Measurements from ENCODE around the gene HGF. TPM values are rescaled to one million over a fixed set of nuclear protein-coding genes. Genes with fewer than 3 reads are reported as not detected.
"Not testable (repeated sequence)": the region's sequence is repeated elsewhere in the genome, so short reads cannot be mapped to it uniquely, and the experiment has no call there.

Gene HGF
- 1 to 10 TPM; 1.2 to 2.2 (median 1.8) TPM for total RNA-seq

- Histone ChIP-seq H3K36me3 (no peaks in the 10 kb centered on the region), H3K27ac (peak within 1 kb of the TSS; percentile 53 to 69 (median 63)), H3K9me3 (no peaks in the 10 kb centered on the region), H3K4me3 (peak within 1 kb of the TSS; percentile 11 to 35 (median 18)), H3K27me3 (no peaks in the 10 kb centered on the region), H3K4me1 (no peaks in the 10 kb centered on the region)
- TF ChIP-seq EP300 (IDR thresholded peaks at IDR 0.05; ENCODE audit: low read depth) (no peak), POLR2A (IDR thresholded peaks at IDR 0.05) (no peak), POLR2AphosphoS5 (IDR thresholded peaks at IDR 0.05) (no peak)
- TF ChIP-seq, protein P1, sequence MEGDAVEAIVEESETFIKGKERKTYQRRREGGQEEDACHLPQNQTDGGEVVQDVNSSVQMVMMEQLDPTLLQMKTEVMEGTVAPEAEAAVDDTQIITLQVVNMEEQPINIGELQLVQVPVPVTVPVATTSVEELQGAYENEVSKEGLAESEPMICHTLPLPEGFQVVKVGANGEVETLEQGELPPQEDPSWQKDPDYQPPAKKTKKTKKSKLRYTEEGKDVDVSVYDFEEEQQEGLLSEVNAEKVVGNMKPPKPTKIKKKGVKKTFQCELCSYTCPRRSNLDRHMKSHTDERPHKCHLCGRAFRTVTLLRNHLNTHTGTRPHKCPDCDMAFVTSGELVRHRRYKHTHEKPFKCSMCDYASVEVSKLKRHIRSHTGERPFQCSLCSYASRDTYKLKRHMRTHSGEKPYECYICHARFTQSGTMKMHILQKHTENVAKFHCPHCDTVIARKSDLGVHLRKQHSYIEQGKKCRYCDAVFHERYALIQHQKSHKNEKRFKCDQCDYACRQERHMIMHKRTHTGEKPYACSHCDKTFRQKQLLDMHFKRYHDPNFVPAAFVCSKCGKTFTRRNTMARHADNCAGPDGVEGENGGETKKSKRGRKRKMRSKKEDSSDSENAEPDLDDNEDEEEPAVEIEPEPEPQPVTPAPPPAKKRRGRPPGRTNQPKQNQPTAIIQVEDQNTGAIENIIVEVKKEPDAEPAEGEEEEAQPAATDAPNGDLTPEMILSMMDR (IDR thresholded peaks at IDR 0.05) = no peak
- in situ Hi-C loops (cut with MboI; ENCODE audit: low pct_ligation_motif_present in 1 of 4, low pct_unique_long_range_greater_than_20kb in 1 of 4, low sequenced_read_pairs in 3 of 4) = no loop called here
- peak; percentile 18 for DNase-seq
- intact Hi-C loops (cut with DNase I; ENCODE audit: low total_unique reads) = no loop called here
- WGBS, 2 donors (ENCODE audit: low coverage in 1 of 2) = 30% methylated on average over 6 to 15 of the region's 15 CpGs
Observed at GRCh38 chr7:81769891-81770727, at the start of gene HGF. Gene HGF (minus strand): TSS chr7:81770047. CDS start chr7:81769971, 76 bp downstream.

- H3K36me3 ChIP-seq = no peaks in the 10 kb centered on the region
- WGBS, 2 donors (ENCODE audit: low coverage in 1 of 2) = 47 to 62% methylated on average over 3 of the region's 3 CpGs
- TF ChIP-seq POLR2AphosphoS5 (IDR thresholded peaks at IDR 0.05) (no peak), EP300 (IDR thresholded peaks at IDR 0.05; ENCODE audit: low read depth) (no peak), POLR2A (IDR thresholded peaks at IDR 0.05) (no peak)
- TF ChIP-seq, protein P1 (IDR thresholded peaks at IDR 0.05) = no peak
- intact Hi-C loops (cut with DNase I; ENCODE audit: low total_unique reads) = no loop called here
- in situ Hi-C loops (cut with MboI; ENCODE audit: low pct_ligation_motif_present in 1 of 4, low pct_unique_long_range_greater_than_20kb in 1 of 4, low sequenced_read_pairs in 3 of 4) = no loop called here
- DNase-seq = no peak
- no peak overlapping the region for H3K4me3 ChIP-seq
- H3K4me1 ChIP-seq = no peaks in the 10 kb centered on the region
- H3K27me3 ChIP-seq = no peaks in the 10 kb centered on the region
- H3K27ac ChIP-seq = no peak overlapping the region
- no peaks in the 10 kb centered on the region for H3K9me3 ChIP-seq
Observed at GRCh38 chr7:81816312-81816711, 46.5 kb upstream of the HGF start.

DNA sequence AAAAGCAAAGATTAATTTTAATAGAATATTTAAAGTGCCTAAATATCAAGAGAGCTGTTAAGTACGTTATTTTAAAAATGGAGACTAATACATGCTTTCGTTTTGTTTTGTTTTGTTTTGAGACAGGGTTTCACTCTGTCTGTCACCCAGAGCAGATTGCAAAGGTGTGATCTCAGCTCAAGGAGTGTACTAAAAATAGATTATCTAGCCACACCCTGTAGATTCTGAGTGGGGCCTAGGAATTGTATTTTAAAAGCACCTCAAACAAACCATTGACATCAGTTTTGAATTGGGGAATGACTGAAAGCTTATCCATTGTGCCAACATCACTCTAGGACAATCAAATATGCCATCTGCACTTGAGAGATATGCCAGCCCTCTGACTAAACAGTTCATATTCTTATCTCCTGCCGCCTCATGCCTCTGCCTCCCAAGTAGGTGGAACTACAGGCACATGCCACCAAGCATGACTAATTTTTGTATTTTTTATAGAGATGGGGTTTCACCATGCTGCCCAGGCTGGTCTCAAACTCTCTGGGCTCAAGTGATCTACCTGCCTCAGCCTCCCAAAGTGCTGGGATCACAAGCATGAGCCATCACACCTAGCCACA, 43.1 kb upstream of the HGF start:
- H3K4me3 ChIP-seq; H3K4me1 ChIP-seq; H3K36me3 ChIP-seq; H3K9me3 ChIP-seq; in situ Hi-C loops (cut with MboI; ENCODE audit: low pct_ligation_motif_present in 1 of 4, low pct_unique_long_range_greater_than_20kb in 1 of 4, low sequenced_read_pairs in 3 of 4); H3K27ac ChIP-seq; DNase-seq; intact Hi-C loops (cut with DNase I; ENCODE audit: low total_unique reads); H3K27me3 ChIP-seq: not testable (repeated sequence)
- WGBS, 2 donors (ENCODE audit: low coverage in 1 of 2) = 75 to 82% methylated on average over 2 to 3 of the region's 3 CpGs

- TF ChIP-seq, protein P1 (IDR thresholded peaks at IDR 0.05) = no peak
- Histone ChIP-seq H3K4me3 (no peak overlapping the region), H3K4me1 (no peaks in the 10 kb centered on the region), H3K27ac (no peak overlapping the region), H3K36me3 (no peaks in the 10 kb centered on the region), H3K27me3 (no peaks in the 10 kb centered on the region), H3K9me3 (no peaks in the 10 kb centered on the region)
- WGBS, 2 donors (ENCODE audit: low coverage in 1 of 2) = 74 to 75% methylated on average over 5 of the region's 5 CpGs
- intact Hi-C loops (cut with DNase I; ENCODE audit: low total_unique reads) = no loop called here
- in situ Hi-C loops (cut with MboI; ENCODE audit: low pct_ligation_motif_present in 1 of 4, low pct_unique_long_range_greater_than_20kb in 1 of 4, low sequenced_read_pairs in 3 of 4) = no loop called here
- DNase-seq = no peak
Observed at GRCh38 chr7:81811956-81812865, 42.4 kb upstream of the HGF start.
